ENCODE results near the gene CAMK2A. TPM values are rescaled to one million over a fixed set of nuclear protein-coding genes. Genes with fewer than 3 reads are reported as not detected.

CAMK2A gene
- total RNA-seq, 1 experiment from 2014 or later: 0.33 TPM

DNA sequence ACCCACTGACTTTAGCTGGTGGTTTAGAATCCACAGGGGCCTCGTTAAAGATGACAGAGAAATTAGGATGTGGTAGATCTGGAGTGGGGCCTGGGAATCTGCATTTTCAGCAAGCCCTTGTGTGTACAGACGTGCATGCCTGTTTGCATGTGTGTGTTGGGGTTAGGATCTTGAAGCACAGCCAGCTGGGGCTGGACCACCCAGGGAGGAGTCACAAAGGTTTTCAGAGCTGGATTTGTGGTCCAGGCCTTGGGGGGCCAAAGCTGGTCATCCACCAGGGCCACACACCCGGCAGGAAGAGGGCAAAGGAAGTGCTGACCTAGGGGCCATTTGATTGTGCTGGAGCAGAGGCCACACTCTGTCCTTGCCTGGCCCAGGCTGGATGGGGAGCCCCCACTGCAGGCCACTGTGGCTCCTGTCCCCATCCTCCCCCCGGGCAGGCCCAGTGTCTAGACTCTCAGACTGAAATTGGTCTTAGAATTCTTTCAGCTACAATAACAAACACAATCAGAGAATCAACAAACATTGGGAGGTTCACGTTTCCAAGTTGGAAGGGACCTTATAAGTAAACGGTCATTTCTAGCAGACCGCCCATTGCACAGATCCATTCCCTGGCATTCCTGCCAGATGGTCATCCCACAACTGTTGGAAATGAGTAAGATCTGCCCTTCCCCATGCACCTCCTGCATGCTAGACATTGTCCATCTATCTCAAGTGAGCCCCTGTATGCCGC, 112.7 kb downstream of the CAMK2A start:
- Histone ChIP-seq H3K4ac (ENCODE audit: low read depth, low read length) (no peak overlapping the region), H3K56ac (ENCODE audit: insufficient read length, low read depth, low read length) (no peak overlapping the region), H3K9ac (ENCODE audit: extremely low read depth, insufficient read length, low read length) (no peak overlapping the region), H3K23ac (ENCODE audit: insufficient read length, low read depth, low read length) (no peak overlapping the region), H3K27me3 (ENCODE audit: insufficient read depth, low read length) (no peaks in the 10 kb centered on the region; the same call in 1 of the 2 replicates), H3K14ac (ENCODE audit: insufficient read depth, low read length) (no peak overlapping the region), H2AFZ (ENCODE audit: low read length) (no peak overlapping the region), H4K8ac (replicated peaks; ENCODE audit: insufficient read length, low read depth, low read length) (no peak overlapping the region), H2BK12ac (ENCODE audit: insufficient read length, low read depth, low read length) (no peak overlapping the region), H4K20me1 (ENCODE audit: control insufficient read depth, insufficient read depth, insufficient read length) (no peaks in the 10 kb centered on the region), H3K23me2 (ENCODE audit: insufficient read length, low read depth, low read length, poor library complexity, severe bottlenecking) (no peaks in the 10 kb centered on the region), H2BK15ac (ENCODE audit: low read depth, low read length) (no peak overlapping the region), H3K79me1 (ENCODE audit: insufficient read depth, low read depth, low read length, poor library complexity, severe bottlenecking) (no peaks in the 10 kb centered on the region), H3K18ac (ENCODE audit: insufficient read length, low read depth, low read length) (no peak overlapping the region), H4K91ac (ENCODE audit: insufficient read length, low read depth, low read length) (no peak overlapping the region), H2BK120ac (ENCODE audit: low read depth, low read length, poor library complexity, severe bottlenecking) (no peak overlapping the region), H3K4me1 (ENCODE audit: insufficient read depth, low read length) (no peaks in the 10 kb centered on the region), H3K27ac (ENCODE audit: insufficient read length, low read depth, low read length) (no peak overlapping the region), H2BK20ac (ENCODE audit: low read depth, low read length, poor library complexity, severe bottlenecking) (no peak overlapping the region), H3K79me2 (ENCODE audit: insufficient read depth, low read length) (no peaks in the 10 kb centered on the region), H3T11ph (ENCODE audit: low read length) (no peak overlapping the region), H4K5ac (ENCODE audit: insufficient read length, low read depth, low read length) (no peak overlapping the region), H2AK5ac (ENCODE audit: insufficient read length, low read length) (no peak overlapping the region), H2BK5ac (ENCODE audit: insufficient read length, low read length) (no peak overlapping the region), H3K4me2 (ENCODE audit: insufficient read depth, insufficient read length, low read length) (no peak overlapping the region), H3K9me3 (ENCODE audit: control insufficient read depth, low read depth, low read length) (no peaks in the 10 kb centered on the region)
- H3K4me3 Mint-ChIP-seq: no peak overlapping the region
- peaks cover 7 to 13% of the 10 kb centered on the region in 2 experiments; a peak in 3 of 4 replicates for H3K4me1 Mint-ChIP-seq
- H3K27me3 Mint-ChIP-seq (ENCODE audit: low read depth): peaks cover 63% of the 10 kb centered on the region
- H3K27ac Mint-ChIP-seq: no peak overlapping the region
- TF ChIP-seq, protein P1, sequence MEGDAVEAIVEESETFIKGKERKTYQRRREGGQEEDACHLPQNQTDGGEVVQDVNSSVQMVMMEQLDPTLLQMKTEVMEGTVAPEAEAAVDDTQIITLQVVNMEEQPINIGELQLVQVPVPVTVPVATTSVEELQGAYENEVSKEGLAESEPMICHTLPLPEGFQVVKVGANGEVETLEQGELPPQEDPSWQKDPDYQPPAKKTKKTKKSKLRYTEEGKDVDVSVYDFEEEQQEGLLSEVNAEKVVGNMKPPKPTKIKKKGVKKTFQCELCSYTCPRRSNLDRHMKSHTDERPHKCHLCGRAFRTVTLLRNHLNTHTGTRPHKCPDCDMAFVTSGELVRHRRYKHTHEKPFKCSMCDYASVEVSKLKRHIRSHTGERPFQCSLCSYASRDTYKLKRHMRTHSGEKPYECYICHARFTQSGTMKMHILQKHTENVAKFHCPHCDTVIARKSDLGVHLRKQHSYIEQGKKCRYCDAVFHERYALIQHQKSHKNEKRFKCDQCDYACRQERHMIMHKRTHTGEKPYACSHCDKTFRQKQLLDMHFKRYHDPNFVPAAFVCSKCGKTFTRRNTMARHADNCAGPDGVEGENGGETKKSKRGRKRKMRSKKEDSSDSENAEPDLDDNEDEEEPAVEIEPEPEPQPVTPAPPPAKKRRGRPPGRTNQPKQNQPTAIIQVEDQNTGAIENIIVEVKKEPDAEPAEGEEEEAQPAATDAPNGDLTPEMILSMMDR (conservative IDR thresholded peaks at IDR 0.05): no peak
- H3K36me3 Mint-ChIP-seq (ENCODE audit: insufficient read depth in 1 of 3, low read depth in 3 of 3): no peaks in the 10 kb centered on the region
- no peak for DNase-seq
- WGBS (ENCODE audit: extremely low coverage, insufficient read length, low lambda C conversion rate): no CpG with 5 or more reads among the region's 8 CpGs
- H3K9me3 Mint-ChIP-seq: no peaks in the 10 kb centered on the region; a peak in 1 of 5 replicates

All from H9 (cell line).